Osteocyte (in vitro differentiated cells): Measurements from ENCODE around the gene IPP. TPM values are rescaled to one million over a fixed set of nuclear protein-coding genes. Genes with fewer than 3 reads are reported as not detected.
"Not testable (repeated sequence)": the region's sequence is repeated elsewhere in the genome, so short reads cannot be mapped to it uniquely, and the experiment has no call there.

Source experiments
- DNase-seq: peaks from one replicate; pipeline ENCODE4 v3.0.0; 2021; ENCODE audit warnings: mixed read lengths; ENCODE audit not compliant: unreplicated experiment; ENCODE audit errors: extremely low spot score
- H3K27ac Mint-ChIP-seq: one replicate; pipeline ENCODE4 v1.8.0; 2021; ENCODE audit warnings: mild to moderate bottlenecking, mixed read lengths; ENCODE audit not compliant: unreplicated experiment
- H3K27me3 Mint-ChIP-seq: one replicate; pipeline ENCODE4 v1.8.0; 2021; ENCODE audit warnings: mixed read lengths; ENCODE audit not compliant: unreplicated experiment
- H3K36me3 Mint-ChIP-seq: one replicate; pipeline ENCODE4 v1.8.0; 2021; ENCODE audit warnings: mixed read lengths; ENCODE audit not compliant: unreplicated experiment
- H3K4me1 Mint-ChIP-seq: one replicate; pipeline ENCODE4 v1.8.0; 2021; ENCODE audit warnings: mixed read lengths; ENCODE audit not compliant: unreplicated experiment
- H3K4me3 Mint-ChIP-seq: one replicate; pipeline ENCODE4 v1.8.0; 2021; ENCODE audit warnings: mild to moderate bottlenecking, moderate library complexity, mixed read lengths; ENCODE audit not compliant: unreplicated experiment
- H3K9me3 Mint-ChIP-seq: one replicate; pipeline ENCODE4 v1.8.0; 2021; ENCODE audit warnings: mixed read lengths; ENCODE audit not compliant: unreplicated experiment
- CTCF ChIP-seq: fragments of 200-600 bp; sonication (generic); IDR thresholded peaks from 2 replicates; pipeline ENCODE4 v1.5.0; 2021; ENCODE audit warnings: antibody characterized with exemption, mild to moderate bottlenecking, moderate library complexity
- total RNA-seq: library from RNA; stranded (reverse); gene quantifications from 2 replicates; pipeline ENCODE4 v1.2.1, GENCODE V29; 2021

IPP gene
- total RNA-seq, 1 donor from 2014 or later = 21.9 TPM

DNA sequence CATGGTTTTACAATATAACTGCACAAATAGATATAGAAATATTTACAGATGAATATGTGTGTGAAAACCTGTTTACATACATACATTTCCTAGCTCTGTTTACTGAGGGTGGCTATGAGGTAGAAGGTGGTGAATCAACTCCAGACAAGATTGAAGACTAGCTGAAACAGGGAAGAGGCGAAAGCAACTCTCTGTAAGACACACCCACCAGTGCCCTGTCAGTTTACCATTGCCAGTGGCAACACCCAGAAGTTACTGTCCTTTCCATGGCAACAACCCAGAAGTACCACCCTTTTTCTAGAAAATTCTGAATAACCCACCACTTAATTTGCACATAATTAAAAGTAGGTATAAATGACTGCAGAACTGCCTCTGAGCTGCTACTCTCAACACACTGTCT lies 45.8 kb downstream of the IPP start:
- Mint-ChIP-seq H3K4me3 (no peak overlapping the region), H3K36me3 (peaks cover 26% of the 10 kb centered on the region), H3K4me1 (no peaks in the 10 kb centered on the region), H3K27me3 (no peaks in the 10 kb centered on the region), H3K27ac (no peak overlapping the region), H3K9me3 (peaks cover 5% of the 10 kb centered on the region)
- DNase-seq = no peak
- TF ChIP-seq CTCF = no peak

- no peaks in the 10 kb centered on the region for H3K9me3 Mint-ChIP-seq
- no peaks in the 10 kb centered on the region for H3K27me3 Mint-ChIP-seq
- no peak for TF ChIP-seq CTCF
- H3K27ac Mint-ChIP-seq = no peak overlapping the region
- H3K36me3 Mint-ChIP-seq = peaks cover 22% of the 10 kb centered on the region
- no peak for DNase-seq
- no peak overlapping the region for H3K4me3 Mint-ChIP-seq
- peaks cover under 1% of the 10 kb centered on the region for H3K4me1 Mint-ChIP-seq
These were observed 55.6 kb downstream of the IPP start for GRCh38 chr1:45694823-45695222.

DNA sequence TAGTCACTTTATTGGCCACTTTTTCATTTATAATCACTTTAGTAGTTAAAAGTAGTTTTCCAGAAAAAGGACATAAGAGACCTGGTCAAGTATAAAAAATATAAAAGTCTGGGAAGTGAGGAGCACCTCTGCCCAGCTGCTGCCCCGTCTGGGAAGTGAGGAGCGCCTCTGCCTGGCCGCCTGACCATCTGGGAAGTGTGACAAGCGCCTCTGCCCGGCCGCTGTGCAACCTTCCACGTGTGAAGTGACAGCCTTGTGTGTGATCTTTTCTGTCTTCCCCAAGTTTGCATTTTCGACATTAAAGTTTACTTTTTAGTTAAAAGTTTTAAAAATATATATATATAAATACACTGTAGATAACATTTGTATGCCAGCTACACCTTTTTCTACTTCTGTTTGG lies 56.6 kb downstream of the IPP start:
- not testable (repeated sequence) for H3K4me3 Mint-ChIP-seq, H3K27ac Mint-ChIP-seq, H3K4me1 Mint-ChIP-seq

GRCh38 chr1:45687754-45688740 lies 62.4 kb downstream of the IPP start, which contains the start of gene TMEM69:
TMEM69 (plus strand) TSS chr1:45688181; CDS start chr1:45691069, 2,888 bp downstream.
- Mint-ChIP-seq H3K36me3 (peaks cover 6% of the 10 kb centered on the region), H3K27me3 (no peaks in the 10 kb centered on the region), H3K4me3 (peak within 1 kb of the TSS; percentile 99), H3K9me3 (no peaks in the 10 kb centered on the region), H3K27ac (peak within 1 kb of the TSS; percentile 100), H3K4me1 (peaks cover 30% of the 10 kb centered on the region)
- TF ChIP-seq CTCF = peak; percentile 24
- DNase-seq = peak; percentile 89

More for the DNA sequence above, 56.6 kb downstream of the IPP start:
- H3K36me3 Mint-ChIP-seq = peaks cover 19% of the 10 kb centered on the region
- DNase-seq, H3K9me3 Mint-ChIP-seq, H3K27me3 Mint-ChIP-seq: not testable (repeated sequence)

DNA sequence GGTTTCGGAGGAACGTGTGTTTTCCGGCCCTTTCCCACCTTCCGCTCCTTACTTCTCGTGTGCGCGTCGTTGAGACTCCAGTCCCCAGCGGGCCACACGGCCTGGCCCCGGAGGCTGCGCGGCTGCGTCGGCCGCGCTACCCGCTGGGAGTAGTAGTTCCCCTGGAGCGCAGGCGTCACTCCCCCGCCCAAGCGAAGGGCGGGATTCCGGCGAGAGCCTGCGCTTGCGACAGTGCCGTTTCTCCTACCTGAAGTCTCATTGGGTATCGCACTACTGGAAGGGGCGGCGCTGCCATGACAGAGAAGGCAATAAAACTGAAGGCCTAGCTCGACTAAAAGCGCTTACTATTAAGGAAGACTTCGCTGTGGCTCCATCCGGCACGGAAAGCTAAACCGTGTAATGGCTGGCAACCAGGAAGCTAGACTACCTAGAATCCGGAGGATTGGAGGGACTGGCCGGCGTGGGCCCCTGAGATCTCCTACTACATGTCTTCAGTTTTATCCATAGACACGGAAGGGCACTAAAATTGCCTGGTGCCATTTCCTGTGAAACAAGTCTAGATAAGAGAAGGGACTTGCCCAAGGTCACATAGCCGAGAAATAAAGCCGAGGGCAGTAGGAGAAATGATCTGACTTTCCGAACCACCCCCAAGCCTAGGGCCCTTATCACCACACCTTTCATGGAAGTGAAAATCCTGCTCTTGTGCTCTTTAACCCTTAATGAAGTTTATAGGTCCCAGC lies 63.3 kb downstream of the IPP start:
- Mint-ChIP-seq H3K4me1 (peaks cover 38% of the 10 kb centered on the region), H3K4me3 (peak overlapping the region; percentile 99), H3K27me3 (no peaks in the 10 kb centered on the region), H3K27ac (peak overlapping the region; percentile 100), H3K9me3 (no peaks in the 10 kb centered on the region), H3K36me3 (peaks cover 2% of the 10 kb centered on the region)
- no peak for TF ChIP-seq CTCF
- DNase-seq = peak; percentile 99
